HL-60/S4 treated with phorbol 12-myristate 13-acetate at 8.2 ng/mL for 4 days and 3 days (cell line): ENCODE measurements around the gene RPL38.

Source experiments
- in situ Hi-C: fragments of 300-500 bp; cut with MboI; formaldehyde crosslinking; loops from 2 replicates; pipeline ENCODE4 v1.15.0; 2022; ENCODE audit warnings: low sequenced_read_pairs

Gene RPL38

GRCh38 chr17:74182041-74182723 is 21.3 kb upstream of the RPL38 start:
- in situ Hi-C loops, result loop anchor here (25.0 kb wide), 1 partner anchor 745 kb away; no protein-coding TSS in a partner anchor

GRCh38 chr17:74183411-74183810 is 20.1 kb upstream of the RPL38 start:
- in situ Hi-C loops, result loop anchor here (25.0 kb wide), 1 partner anchor 746 kb away; no protein-coding TSS in a partner anchor

DNA sequence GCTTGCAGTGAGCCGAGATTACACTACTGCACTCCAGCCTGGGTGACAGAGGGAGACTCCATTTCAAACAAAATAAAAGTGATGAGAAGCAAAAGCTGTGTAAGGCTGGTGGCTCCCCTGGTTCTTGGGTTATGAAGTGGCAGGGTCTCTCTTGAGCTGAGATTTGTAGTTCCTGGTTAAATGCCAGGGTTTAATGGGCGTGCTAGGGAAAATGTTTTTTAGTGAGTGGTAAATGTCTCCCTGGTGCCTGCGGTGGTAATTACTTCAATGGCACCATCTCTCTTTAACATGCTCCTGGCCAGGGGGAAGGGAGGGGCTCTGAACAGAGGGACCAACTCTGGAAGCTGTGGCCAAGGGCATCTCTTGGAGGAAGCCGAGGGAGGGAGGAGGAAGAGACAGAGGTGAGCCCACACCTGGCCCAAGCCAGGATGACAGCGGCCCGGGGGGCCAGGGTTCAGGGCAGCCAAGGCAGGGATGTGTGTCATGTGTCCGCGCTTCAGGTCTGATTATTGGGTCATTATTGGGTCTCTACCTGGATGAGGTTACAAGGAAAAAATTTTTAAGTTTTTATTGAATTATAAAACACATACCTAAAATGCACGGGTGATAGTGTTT is 17.8 kb upstream of the RPL38 start:
- in situ Hi-C loops, result loop anchor here (25.0 kb wide), 1 partner anchor 748 kb away; no protein-coding TSS in a partner anchor

GRCh38 chr17:74186498-74186897 is 17.0 kb upstream of the RPL38 start:
- in situ Hi-C loops, result loop anchor here (25.0 kb wide), 1 partner anchor 749 kb away; no protein-coding TSS in a partner anchor

DNA sequence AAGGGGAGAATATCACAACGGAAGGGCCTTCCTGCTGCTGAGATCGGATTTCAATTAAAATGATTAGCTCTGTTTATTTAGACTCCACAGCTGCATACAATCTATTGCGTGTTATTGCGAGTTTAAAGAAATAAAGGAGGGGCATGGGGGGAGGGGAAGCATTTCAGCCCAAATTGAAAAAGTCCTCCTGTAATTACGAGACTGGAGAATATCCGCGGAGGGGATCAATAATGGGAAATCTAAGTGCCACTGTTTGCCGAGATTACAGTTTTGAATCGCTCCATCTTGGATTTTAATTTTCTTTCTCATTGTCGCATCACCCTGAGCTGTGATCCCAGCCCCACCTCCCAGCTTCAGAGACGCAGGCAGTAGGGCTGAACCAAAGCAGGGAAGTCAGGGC is 15.7 kb upstream of the RPL38 start:
- in situ Hi-C loops, result loop anchor here (25.0 kb wide), 1 partner anchor 750 kb away; no protein-coding TSS in a partner anchor

DNA sequence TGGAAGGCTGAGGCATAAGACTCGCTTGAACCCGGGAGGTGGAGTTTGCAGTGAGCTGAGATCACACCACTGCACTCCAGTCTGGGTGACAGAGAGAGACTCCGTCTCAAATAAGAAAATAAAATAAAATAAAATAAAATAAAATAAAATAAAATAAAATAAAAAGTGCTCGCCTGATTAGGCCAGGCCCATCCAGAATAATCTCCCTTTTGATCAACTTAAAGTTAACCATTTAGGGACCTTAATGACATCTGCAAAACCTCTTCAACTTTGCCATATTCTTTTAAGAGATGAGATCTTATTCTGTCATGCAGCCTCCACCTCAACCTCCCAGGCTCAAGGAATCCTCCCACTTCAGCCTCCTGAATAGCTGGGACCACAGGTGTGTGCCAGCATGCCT is 14.8 kb upstream of the RPL38 start:
- in situ Hi-C loops, result loop anchor here (25.0 kb wide), 1 partner anchor 751 kb away; no protein-coding TSS in a partner anchor

DNA sequence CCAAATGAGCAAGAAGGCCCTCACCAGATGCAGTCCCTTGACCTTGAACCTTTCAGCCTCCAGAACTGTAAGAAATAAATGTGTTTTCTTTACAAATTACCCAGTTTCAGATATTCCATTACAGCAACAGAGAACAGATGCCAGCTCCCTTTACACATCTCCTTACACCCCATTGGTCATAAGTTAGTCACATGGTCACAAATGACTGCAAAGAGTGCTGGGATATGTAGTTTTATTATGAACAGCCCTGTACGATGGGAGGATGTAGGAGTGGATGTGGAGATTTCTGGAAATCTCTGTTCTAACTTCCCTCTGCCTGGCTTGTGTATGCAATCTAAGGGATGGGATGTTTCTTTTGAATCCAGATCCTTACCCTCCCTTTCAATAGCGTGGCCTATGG is 13.3 kb upstream of the RPL38 start:
- in situ Hi-C loops, result loop anchor here (25.0 kb wide), 1 partner anchor 753 kb away; no protein-coding TSS in a partner anchor

DNA sequence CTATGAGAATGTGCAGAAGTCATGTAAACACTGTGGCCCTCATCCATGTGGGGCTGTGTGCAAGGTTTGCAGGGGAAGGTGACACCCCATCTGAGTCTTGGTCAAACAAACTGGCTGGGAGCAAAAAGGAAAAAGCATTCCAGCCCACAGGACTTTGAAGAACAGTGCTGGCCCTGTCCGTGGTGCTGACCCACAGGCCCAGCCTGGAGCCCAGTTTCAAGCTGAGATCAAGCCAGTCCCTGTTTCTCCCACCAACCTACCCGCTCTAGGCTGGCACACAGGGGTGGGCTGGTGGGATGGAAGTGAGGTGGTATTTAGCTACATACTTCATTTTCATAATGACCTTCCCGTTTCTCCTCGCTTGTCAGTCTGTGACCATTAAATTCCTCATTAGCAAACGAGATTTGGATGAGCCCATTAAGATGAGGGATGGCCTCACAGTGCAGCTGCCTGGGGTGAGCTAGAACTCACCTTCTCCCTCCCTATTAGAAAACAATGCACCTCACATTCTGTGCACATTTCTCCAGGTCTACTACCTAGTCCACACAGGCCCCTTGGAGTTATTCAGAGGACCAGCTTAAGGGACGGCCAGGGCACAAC is 12.6 kb upstream of the RPL38 start:
- in situ Hi-C loops, result loop anchor here (25.0 kb wide), 1 partner anchor 754 kb away; no protein-coding TSS in a partner anchor

- in situ Hi-C loops, result loop anchor here (25.0 kb wide), 1 partner anchor 756 kb away; no protein-coding TSS in a partner anchor
Measured at GRCh38 chr17:74192950-74193781, 10.3 kb upstream of the RPL38 start.

DNA sequence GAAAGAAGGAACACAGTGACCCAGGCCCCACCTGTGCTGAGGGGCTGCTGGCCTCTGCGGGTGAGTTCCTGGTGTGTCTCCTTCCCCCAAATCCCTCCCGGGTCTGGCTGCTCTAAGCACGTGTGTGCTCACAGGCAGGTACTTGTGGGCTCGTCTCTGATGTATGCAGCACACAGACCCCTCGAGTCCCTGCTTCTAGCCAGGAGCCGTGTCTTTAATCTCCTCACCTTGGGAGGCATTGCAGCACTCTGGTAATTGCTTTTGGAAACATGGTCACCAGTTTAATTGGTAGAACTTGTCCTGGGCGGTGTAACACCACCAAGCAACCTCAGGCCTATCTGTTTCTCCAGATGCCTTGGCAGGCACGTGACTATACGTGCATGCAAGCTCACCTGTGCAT is 8.8 kb upstream of the RPL38 start:
- in situ Hi-C loops, result loop anchor here (25.0 kb wide), 1 partner anchor 757 kb away; no protein-coding TSS in a partner anchor

DNA sequence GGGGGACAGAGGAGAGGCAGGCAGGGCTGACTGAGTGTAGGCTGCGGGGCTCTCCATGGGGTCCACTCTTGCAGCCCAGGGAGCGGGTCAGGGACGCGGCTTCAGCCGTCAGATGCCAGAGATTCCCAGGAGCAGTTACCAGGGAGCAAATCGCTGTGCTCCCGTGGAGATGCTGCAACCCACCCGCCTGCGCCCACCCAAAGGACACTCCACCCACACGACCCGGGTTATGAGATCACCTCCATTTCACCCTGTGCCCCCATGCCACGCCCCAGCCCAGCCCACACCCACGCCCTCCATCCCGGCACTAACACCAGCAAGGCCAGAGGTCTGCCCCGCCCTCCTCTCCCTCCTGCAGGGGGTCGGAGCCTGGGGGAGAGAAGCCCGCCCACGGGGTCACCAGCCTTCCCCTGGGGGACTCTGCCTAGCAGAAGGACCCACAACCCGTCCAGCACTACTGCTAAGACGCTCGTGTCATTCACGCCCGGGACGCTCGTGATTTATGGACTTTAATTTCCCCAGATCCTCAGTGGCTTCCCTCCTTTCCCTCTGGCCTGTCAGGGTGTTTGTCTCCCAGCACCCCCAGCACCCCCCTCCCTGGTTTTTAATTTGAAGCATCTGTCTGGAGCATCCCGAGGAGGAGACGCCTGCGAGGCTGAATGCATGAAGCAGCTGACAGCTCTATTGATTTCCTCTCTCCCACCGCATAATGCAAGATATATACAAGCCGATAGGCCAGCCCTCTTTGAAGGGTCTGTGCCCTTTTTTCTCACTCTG is 6.7 kb upstream of the RPL38 start:
- in situ Hi-C loops, result loop anchor here (25.0 kb wide), 1 partner anchor 759 kb away; no protein-coding TSS in a partner anchor

- in situ Hi-C loops, result loop anchor here (25.0 kb wide), 1 partner anchor 760 kb away; no protein-coding TSS in a partner anchor
Measured at GRCh38 chr17:74197801-74198200, 5.7 kb upstream of the RPL38 start.

DNA sequence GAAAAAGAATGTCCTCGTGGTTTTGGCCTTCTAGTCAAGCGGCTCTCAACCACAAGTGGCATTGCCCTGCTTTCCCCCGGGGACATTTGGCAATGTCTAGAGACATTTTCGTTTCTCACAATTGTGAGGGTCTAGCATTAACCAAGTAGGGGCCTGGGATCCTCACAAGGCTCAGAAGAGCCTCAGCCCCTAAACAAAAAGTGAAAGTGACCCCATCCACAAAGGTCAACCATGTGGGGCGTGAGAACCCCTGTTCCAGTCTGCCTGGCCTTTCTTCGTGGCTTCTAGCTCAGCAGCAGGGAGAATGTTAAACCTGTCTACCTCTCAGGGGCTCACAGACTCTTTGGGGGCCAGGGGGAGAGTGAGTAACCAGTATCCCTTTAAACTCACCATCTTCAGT is 4.8 kb upstream of the RPL38 start:
- in situ Hi-C loops, result loop anchor here (25.0 kb wide), 1 partner anchor 761 kb away; no protein-coding TSS in a partner anchor

- in situ Hi-C loops, result loop anchor here (25.0 kb wide), 1 partner anchor 762 kb away; no protein-coding TSS in a partner anchor
Measured at GRCh38 chr17:74199306-74200092, 4.0 kb upstream of the RPL38 start.

DNA sequence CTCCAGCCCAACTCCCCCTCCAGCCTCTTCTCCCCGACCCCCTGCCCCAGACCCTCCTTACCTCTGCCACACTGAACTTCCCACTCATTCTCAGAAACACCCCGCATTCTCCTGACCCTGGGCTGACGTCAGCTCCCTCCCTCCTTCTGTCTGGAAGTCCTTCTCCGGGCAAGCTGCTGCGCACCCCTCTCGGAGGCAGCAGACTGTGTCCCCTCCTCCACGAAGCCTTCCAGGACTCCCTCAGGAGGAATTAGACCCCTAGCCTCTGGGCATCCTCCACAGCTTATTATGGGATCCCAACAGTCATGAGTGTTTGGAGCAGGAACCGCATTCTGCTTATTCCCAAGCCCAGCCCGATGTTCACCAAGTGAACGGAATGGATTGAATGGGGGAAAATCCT is 3.4 kb upstream of the RPL38 start:
- in situ Hi-C loops, result no loop called here

- in situ Hi-C loops, result no loop called here
Measured at GRCh38 chr17:74201250-74201649, 2.2 kb upstream of the RPL38 start.

DNA sequence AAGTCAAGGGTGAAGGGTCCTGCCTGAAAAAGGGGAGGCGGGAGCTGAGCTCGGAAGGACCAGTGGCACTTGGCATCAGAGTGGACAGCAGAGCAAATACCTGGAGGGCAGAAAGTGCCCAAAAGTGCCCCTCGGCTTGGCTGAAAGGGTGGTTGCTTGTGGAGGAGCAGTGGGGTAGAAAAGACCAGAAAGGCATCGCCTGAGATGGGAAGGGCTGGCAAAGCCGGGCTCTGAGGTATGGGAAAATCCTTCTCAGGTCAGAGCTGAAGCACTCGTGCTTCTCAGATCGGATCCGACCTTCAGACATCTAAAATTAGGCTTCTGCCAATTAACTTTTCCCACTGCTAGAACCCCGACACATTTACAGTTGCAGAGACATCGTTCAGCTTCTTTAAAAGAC is 1.5 kb upstream of the RPL38 start:
- in situ Hi-C loops, result no loop called here

DNA sequence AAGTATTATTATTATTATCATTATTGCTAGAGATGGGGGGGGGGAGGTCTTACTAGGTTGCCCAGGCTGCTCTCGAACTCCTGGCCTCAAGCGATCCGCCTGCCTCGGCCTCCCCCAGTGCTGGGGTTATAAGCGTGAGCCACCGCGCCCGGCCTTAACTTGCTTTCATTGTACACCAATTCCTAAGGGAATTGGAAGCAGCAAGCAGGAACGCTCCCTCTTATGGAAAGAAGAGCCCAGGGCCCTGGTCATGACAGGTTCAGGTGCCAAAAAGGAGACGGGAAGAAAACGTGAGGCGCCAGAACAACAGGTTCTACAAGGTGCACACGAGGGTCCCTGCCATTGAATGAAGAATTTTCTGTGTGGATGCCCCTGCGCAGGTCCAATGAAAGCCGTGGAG is 540 bp upstream of the RPL38 start:
- in situ Hi-C loops, result no loop called here

DNA sequence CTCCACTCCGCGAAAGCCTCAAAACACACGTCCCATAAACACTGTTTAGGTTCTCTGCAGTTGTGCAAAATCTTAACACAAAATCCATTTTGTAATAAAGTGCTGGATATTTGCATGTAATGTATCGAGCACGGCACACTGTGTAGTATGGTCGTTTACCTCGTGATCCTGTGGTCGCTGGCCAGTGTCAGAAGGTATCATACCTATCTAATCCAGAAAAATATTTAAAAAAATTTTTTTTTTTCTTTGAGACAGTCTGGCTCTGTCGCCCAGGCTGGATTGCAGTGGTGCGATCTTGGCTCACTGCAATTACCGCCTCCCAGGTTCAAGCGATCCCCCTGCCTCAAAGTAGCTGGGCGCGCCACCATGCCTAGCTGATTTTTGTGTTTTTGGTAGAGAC is 996 bp downstream of the RPL38 start:
- in situ Hi-C loops, result no loop called here
